Neural cell (in vitro differentiated cells): ENCODE data around the gene PRELP. TPM values are rescaled to one million over a fixed set of nuclear protein-coding genes. Genes with fewer than 3 reads are reported as not detected.

Source experiments
- H2AFZ ChIP-seq: fragments of 200-600, 300-800 bp; sonication (generic), shearing (Covaris generic); 2 replicates; pipeline ENCODE4 v1.6.0; 2014; ENCODE audit warnings: low read depth, mild to moderate bottlenecking, antibody characterized with exemption, low read length, moderate library complexity
- H3F3A ChIP-seq: fragments of 200-600 bp; shearing (Covaris generic); 2 replicates; pipeline ENCODE4 v1.6.1; 2016; ENCODE audit warnings: mild to moderate bottlenecking, moderate library complexity, mixed read lengths, antibody characterized with exemption, low read length; ENCODE audit not compliant: insufficient read depth, poor library complexity, severe bottlenecking
- H3K27ac ChIP-seq: fragments of 200-600, 300-800 bp; sonication (generic), shearing (Covaris generic); 2 replicates; pipeline ENCODE4 v1.5.1; 2014; ENCODE audit warnings: mild to moderate bottlenecking, low read length, moderate library complexity
- H3K27me3 ChIP-seq: fragments of 300-800, 200-600 bp; sonication (generic), shearing (Covaris generic); 2 replicates; pipeline ENCODE4 v1.6.0; 2014; ENCODE audit warnings: mild to moderate bottlenecking, low read depth, low read length, moderate library complexity; ENCODE audit not compliant: insufficient read depth
- H3K36me3 ChIP-seq: fragments of 300-800, 200-600 bp; sonication (generic), shearing (Covaris generic); 2 replicates; pipeline ENCODE4 v1.5.1; 2014; ENCODE audit warnings: mild to moderate bottlenecking, antibody characterized with exemption, low read length, moderate library complexity; ENCODE audit not compliant: insufficient read depth
- H3K4me2 ChIP-seq: fragments of 300-800, 200-600 bp; sonication (generic), shearing (Covaris generic); 2 replicates; pipeline ENCODE4 v1.6.0; 2014; ENCODE audit warnings: mild to moderate bottlenecking, low read length
- H3K4me3 ChIP-seq: fragments of 300-800, 200-600 bp; sonication (generic), shearing (Covaris generic); 2 replicates; pipeline ENCODE4 v1.5.1; 2014; ENCODE audit warnings: mild to moderate bottlenecking, low read length, moderate library complexity
- H3K79me2 ChIP-seq: fragments of 200-600 bp; shearing (Covaris generic); replicated peaks from 2 replicates; pipeline ENCODE4 v1.6.0; 2014; ENCODE audit warnings: mild to moderate bottlenecking, low read length, moderate library complexity; ENCODE audit not compliant: insufficient read depth
- H3K9ac ChIP-seq: fragments of 300-800, 200-600 bp; sonication (generic), shearing (Covaris generic); 2 replicates; pipeline ENCODE4 v1.6.1; 2016; ENCODE audit warnings: mild to moderate bottlenecking, low read length, mixed read lengths
- H3K9me2 ChIP-seq: fragments of 200-600 bp; shearing (Covaris generic); 2 replicates; pipeline ENCODE4 v1.6.1; 2016; ENCODE audit warnings: mild to moderate bottlenecking, low read length, mixed read lengths; ENCODE audit not compliant: insufficient read depth
- H3K9me3 ChIP-seq: fragments of 200-600, 300-800 bp; sonication (generic), shearing (Covaris generic); 2 replicates; pipeline ENCODE4 v1.6.1; 2016; ENCODE audit warnings: mild to moderate bottlenecking, mixed run types, low read length, moderate library complexity, mixed read lengths
- H4K20me1 ChIP-seq: fragments of 200-600 bp; shearing (Covaris generic); 2 replicates; pipeline ENCODE4 v1.6.1; 2016; ENCODE audit warnings: mild to moderate bottlenecking, mixed run types; ENCODE audit not compliant: insufficient read depth
- CTCF ChIP-seq: fragments of 450-650 bp; IDR thresholded peaks from 2 replicates; pipeline ENCODE4 v1.5.1; 2014; ENCODE audit warnings: antibody characterized with exemption, mild to moderate bottlenecking, moderate library complexity; ENCODE audit not compliant: poor library complexity, severe bottlenecking
- EP300 ChIP-seq: fragments of 450-650 bp; conservative IDR thresholded peaks from 2 replicates; pipeline ENCODE4 v1.6.1; 2014; ENCODE audit warnings: antibody characterized with exemption, mild to moderate bottlenecking, moderate library complexity; ENCODE audit not compliant: poor library complexity, severe bottlenecking
- EZH2 ChIP-seq: fragments of 200-600, 300-800 bp; shearing (Covaris generic), sonication (generic); IDR thresholded peaks from 2 replicates; pipeline ENCODE4 v1.6.1; 2014; ENCODE audit warnings: antibody characterized with exemption, low read length, borderline replicate concordance, mild to moderate bottlenecking; ENCODE audit not compliant: insufficient read depth, poor library complexity, severe bottlenecking
- MXI1 ChIP-seq: fragments of 450-650 bp; conservative IDR thresholded peaks from 2 replicates; pipeline ENCODE4 v1.6.1; 2014; ENCODE audit warnings: antibody characterized with exemption, mild to moderate bottlenecking; ENCODE audit not compliant: poor library complexity, severe bottlenecking
- POLR2AphosphoS5 ChIP-seq: IDR thresholded peaks from 2 replicates; pipeline ENCODE4 v1.6.1; 2012
- RAD21 ChIP-seq: fragments of 450-650 bp; conservative IDR thresholded peaks from 2 replicates; pipeline ENCODE4 v1.6.1; 2014; ENCODE audit warnings: antibody characterized with exemption, mild to moderate bottlenecking, moderate library complexity
- REST ChIP-seq: IDR thresholded peaks from 2 replicates; pipeline ENCODE4 v1.6.1; 2012; ENCODE audit warnings: borderline replicate concordance
- SMC3 ChIP-seq: fragments of 450-650 bp; conservative IDR thresholded peaks from 2 replicates; pipeline ENCODE4 v1.6.1; 2014; ENCODE audit warnings: antibody characterized with exemption, mild to moderate bottlenecking, moderate library complexity; ENCODE audit not compliant: poor library complexity
- TAF1 ChIP-seq: IDR thresholded peaks from 2 replicates; pipeline ENCODE4 v1.6.1; 2012; ENCODE audit warnings: low read depth
- polyA plus RNA-seq: library from polyadenylated mRNA; depleted of rRNA; stranded (reverse); fragments of >200 nt; gene quantifications from 2 replicates; pipeline ENCODE4 v1.2.3, GENCODE V29; 2014

PRELP gene
- polyA plus RNA-seq, 1 donor from 2014 or later, result not detected

GRCh38 chr1:203537806-203538464, 62.3 kb downstream of the PRELP start:
- Histone ChIP-seq H3F3A (no peaks in the 10 kb centered on the region), H2AFZ (no peak overlapping the region), H3K36me3 (no peaks in the 10 kb centered on the region), H3K27me3 (no peaks in the 10 kb centered on the region), H3K79me2 (no peaks in the 10 kb centered on the region), H4K20me1 (no peaks in the 10 kb centered on the region), H3K27ac (no peak overlapping the region), H3K9me3 (no peaks in the 10 kb centered on the region), H3K9me2 (no peaks in the 10 kb centered on the region), H3K9ac (no peak overlapping the region), H3K4me3 (no peak overlapping the region), H3K4me2 (no peak overlapping the region)
- no peak for TF ChIP-seq MXI1
- TF ChIP-seq REST, result no peak
- no peak for TF ChIP-seq CTCF
- no peak for TF ChIP-seq EZH2
- no peak for TF ChIP-seq RAD21
- TF ChIP-seq EP300, result no peak
- TF ChIP-seq POLR2AphosphoS5, result no peak
- no peak for TF ChIP-seq SMC3
- TF ChIP-seq TAF1, result no peak

- H4K20me1 ChIP-seq, result no peaks in the 10 kb centered on the region
- no peak overlapping the region for H3K9ac ChIP-seq
- TF ChIP-seq TAF1 (no peak), EZH2 (no peak), RAD21 (no peak), SMC3 (no peak), MXI1 (no peak), REST (no peak), EP300 (no peak), POLR2AphosphoS5 (no peak)
- H3K9me3 ChIP-seq, result no peaks in the 10 kb centered on the region
- no peak overlapping the region for H3K4me3 ChIP-seq
- H2AFZ ChIP-seq, result no peak overlapping the region
- H3K27ac ChIP-seq, result no peak overlapping the region
- H3K36me3 ChIP-seq, result no peaks in the 10 kb centered on the region
- H3K4me2 ChIP-seq, result no peak overlapping the region
- no peaks in the 10 kb centered on the region for H3F3A ChIP-seq
- no peaks in the 10 kb centered on the region for H3K9me2 ChIP-seq
- H3K27me3 ChIP-seq, result no peaks in the 10 kb centered on the region
- no peaks in the 10 kb centered on the region for H3K79me2 ChIP-seq
Observed at GRCh38 chr1:203538726-203539125, 63.1 kb downstream of the PRELP start.
